ENCODE data around the gene TBC1D19. TPM values are rescaled to one million over a fixed set of nuclear protein-coding genes. Genes with fewer than 3 reads are reported as not detected.
"Not testable (repeated sequence)": the region's sequence is repeated elsewhere in the genome, so short reads cannot be mapped to it uniquely, and the experiment has no call there.

Gene TBC1D19
- total RNA-seq, 1 donor from 2014 or later, result 41.8 TPM

- Histone ChIP-seq H3K9me3 (ENCODE audit: control insufficient read depth in 3 of 3, low read length in 3 of 3) (no peaks in the 10 kb centered on the region), H3K27ac (ENCODE audit: low read depth, low read length) (no peak overlapping the region), H3K9ac (ENCODE audit: low read depth in 1 of 3, low read length in 3 of 3) (no peak overlapping the region), H3K36me3 (ENCODE audit: control insufficient read depth in 3 of 3, insufficient read depth in 3 of 3, low read length in 3 of 3) (no peaks in the 10 kb centered on the region), H3K27me3 (ENCODE audit: control insufficient read depth in 3 of 3, insufficient read depth in 3 of 3, low read length in 3 of 3) (no peaks in the 10 kb centered on the region), H3K4me1 (ENCODE audit: control insufficient read depth in 3 of 3, insufficient read depth in 3 of 3, low read length in 3 of 3) (no peaks in the 10 kb centered on the region), H3K4me3 (ENCODE audit: low read length in 3 of 3) (no peak overlapping the region)
These were observed 35.9 kb downstream of the TBC1D19 start for GRCh38 chr4:26619784-26620183.

- no peak overlapping the region for H3K27ac ChIP-seq (ENCODE audit: low read depth, low read length)
- H3K4me1 ChIP-seq (ENCODE audit: control insufficient read depth in 3 of 3, insufficient read depth in 3 of 3, low read length in 3 of 3), result peaks cover 0 to 6% (median 0%) of the 10 kb centered on the region in 3 donors
- H3K27me3 ChIP-seq (ENCODE audit: control insufficient read depth in 3 of 3, insufficient read depth in 3 of 3, low read length in 3 of 3), result no peaks in the 10 kb centered on the region
- no peak overlapping the region for H3K9ac ChIP-seq (ENCODE audit: low read depth in 1 of 3, low read length in 3 of 3)
- H3K4me3 ChIP-seq (ENCODE audit: low read length in 3 of 3), result no peak overlapping the region
- no peaks in the 10 kb centered on the region for H3K9me3 ChIP-seq (ENCODE audit: control insufficient read depth in 3 of 3, low read length in 3 of 3)
- no peaks in the 10 kb centered on the region for H3K36me3 ChIP-seq (ENCODE audit: control insufficient read depth in 3 of 3, insufficient read depth in 3 of 3, low read length in 3 of 3)
These were observed 37.5 kb downstream of the TBC1D19 start for GRCh38 chr4:26621366-26621765.

- H3K9me3 ChIP-seq (ENCODE audit: control insufficient read depth in 3 of 3, low read length in 3 of 3), result no peaks in the 10 kb centered on the region
- H3K4me1 ChIP-seq (ENCODE audit: control insufficient read depth in 3 of 3, insufficient read depth in 3 of 3, low read length in 3 of 3), result peaks cover 0 to 6% (median 0%) of the 10 kb centered on the region in 3 donors
- H3K27ac ChIP-seq (ENCODE audit: low read depth, low read length), result no peak overlapping the region
- H3K9ac ChIP-seq (ENCODE audit: low read depth in 1 of 3, low read length in 3 of 3), result no peak overlapping the region
- no peak overlapping the region for H3K4me3 ChIP-seq (ENCODE audit: low read length in 3 of 3)
- no peaks in the 10 kb centered on the region for H3K36me3 ChIP-seq (ENCODE audit: control insufficient read depth in 3 of 3, insufficient read depth in 3 of 3, low read length in 3 of 3)
- H3K27me3 ChIP-seq (ENCODE audit: control insufficient read depth in 3 of 3, insufficient read depth in 3 of 3, low read length in 3 of 3), result no peaks in the 10 kb centered on the region
These were observed 39.0 kb downstream of the TBC1D19 start for GRCh38 chr4:26622913-26623312.

GRCh38 chr4:26626658-26627057 is 42.8 kb downstream of the TBC1D19 start:
- not testable (repeated sequence) for H3K36me3 ChIP-seq (ENCODE audit: control insufficient read depth in 3 of 3, insufficient read depth in 3 of 3, low read length in 3 of 3); H3K27ac ChIP-seq (ENCODE audit: low read depth, low read length); H3K4me1 ChIP-seq (ENCODE audit: control insufficient read depth in 3 of 3, insufficient read depth in 3 of 3, low read length in 3 of 3); H3K9ac ChIP-seq (ENCODE audit: low read depth in 1 of 3, low read length in 3 of 3); H3K9me3 ChIP-seq (ENCODE audit: control insufficient read depth in 3 of 3, low read length in 3 of 3); H3K4me3 ChIP-seq (ENCODE audit: low read length in 3 of 3); H3K27me3 ChIP-seq (ENCODE audit: control insufficient read depth in 3 of 3, insufficient read depth in 3 of 3, low read length in 3 of 3)

- H3K9ac ChIP-seq (ENCODE audit: low read depth in 1 of 3, low read length in 3 of 3), result no peak overlapping the region
- H3K9me3 ChIP-seq (ENCODE audit: control insufficient read depth in 3 of 3, low read length in 3 of 3), result no peaks in the 10 kb centered on the region
- H3K4me1 ChIP-seq (ENCODE audit: control insufficient read depth in 3 of 3, insufficient read depth in 3 of 3, low read length in 3 of 3), result no peaks in the 10 kb centered on the region
- no peaks in the 10 kb centered on the region for H3K27me3 ChIP-seq (ENCODE audit: control insufficient read depth in 3 of 3, insufficient read depth in 3 of 3, low read length in 3 of 3)
- no peak overlapping the region for H3K4me3 ChIP-seq (ENCODE audit: low read length in 3 of 3)
- H3K27ac ChIP-seq (ENCODE audit: low read depth, low read length), result no peak overlapping the region
- H3K36me3 ChIP-seq (ENCODE audit: control insufficient read depth in 3 of 3, insufficient read depth in 3 of 3, low read length in 3 of 3), result peaks cover 0 to 2% (median 0%) of the 10 kb centered on the region in 3 donors
These were observed 49.0 kb downstream of the TBC1D19 start for GRCh38 chr4:26632916-26633315.

- H3K36me3 ChIP-seq (ENCODE audit: control insufficient read depth in 3 of 3, insufficient read depth in 3 of 3, low read length in 3 of 3), result peaks cover 0 to 8% (median 2%) of the 10 kb centered on the region in 3 donors
- no peak overlapping the region for H3K4me3 ChIP-seq (ENCODE audit: low read length in 3 of 3)
- no peaks in the 10 kb centered on the region for H3K9me3 ChIP-seq (ENCODE audit: control insufficient read depth in 3 of 3, low read length in 3 of 3)
These were observed 50.4 kb downstream of the TBC1D19 start for GRCh38 chr4:26634237-26634636.

GRCh38 chr4:26636458-26636857 is 52.6 kb downstream of the TBC1D19 start:
- Histone ChIP-seq H3K27ac (ENCODE audit: low read depth, low read length) (no peak overlapping the region), H3K36me3 (ENCODE audit: control insufficient read depth in 3 of 3, insufficient read depth in 3 of 3, low read length in 3 of 3) (peaks cover 0 to 12% (median 2%) of the 10 kb centered on the region in 3 donors), H3K9ac (ENCODE audit: low read depth in 1 of 3, low read length in 3 of 3) (no peak overlapping the region), H3K4me3 (ENCODE audit: low read length in 3 of 3) (no peak overlapping the region), H3K4me1 (ENCODE audit: control insufficient read depth in 3 of 3, insufficient read depth in 3 of 3, low read length in 3 of 3) (no peaks in the 10 kb centered on the region), H3K9me3 (ENCODE audit: control insufficient read depth in 3 of 3, low read length in 3 of 3) (no peaks in the 10 kb centered on the region), H3K27me3 (ENCODE audit: control insufficient read depth in 3 of 3, insufficient read depth in 3 of 3, low read length in 3 of 3) (no peaks in the 10 kb centered on the region)

More at GRCh38 chr4:26634237-26634636, 50.4 kb downstream of the TBC1D19 start:
- no peak overlapping the region for H3K27ac ChIP-seq (ENCODE audit: low read depth, low read length)
- no peaks in the 10 kb centered on the region for H3K4me1 ChIP-seq (ENCODE audit: control insufficient read depth in 3 of 3, insufficient read depth in 3 of 3, low read length in 3 of 3)
- no peaks in the 10 kb centered on the region for H3K27me3 ChIP-seq (ENCODE audit: control insufficient read depth in 3 of 3, insufficient read depth in 3 of 3, low read length in 3 of 3)
- no peak overlapping the region for H3K9ac ChIP-seq (ENCODE audit: low read depth in 1 of 3, low read length in 3 of 3)

GRCh38 chr4:26640639-26641038 is 56.8 kb downstream of the TBC1D19 start:
- H3K4me3 ChIP-seq (ENCODE audit: low read length in 3 of 3); H3K4me1 ChIP-seq (ENCODE audit: control insufficient read depth in 3 of 3, insufficient read depth in 3 of 3, low read length in 3 of 3); H3K27me3 ChIP-seq (ENCODE audit: control insufficient read depth in 3 of 3, insufficient read depth in 3 of 3, low read length in 3 of 3); H3K9ac ChIP-seq (ENCODE audit: low read depth in 1 of 3, low read length in 3 of 3); H3K27ac ChIP-seq (ENCODE audit: low read depth, low read length); H3K9me3 ChIP-seq (ENCODE audit: control insufficient read depth in 3 of 3, low read length in 3 of 3): not testable (repeated sequence)
- peaks cover 0 to 12% (median 2%) of the 10 kb centered on the region in 3 donors for H3K36me3 ChIP-seq (ENCODE audit: control insufficient read depth in 3 of 3, insufficient read depth in 3 of 3, low read length in 3 of 3)

GRCh38 chr4:26647523-26648224 is 63.8 kb downstream of the TBC1D19 start:
- H3K9me3 ChIP-seq (ENCODE audit: control insufficient read depth in 3 of 3, low read length in 3 of 3), result no peaks in the 10 kb centered on the region
- H3K4me1 ChIP-seq (ENCODE audit: control insufficient read depth in 3 of 3, insufficient read depth in 3 of 3, low read length in 3 of 3), result no peaks in the 10 kb centered on the region
- H3K9ac ChIP-seq (ENCODE audit: low read depth in 1 of 3, low read length in 3 of 3), result no peak overlapping the region

GRCh38 chr4:26648260-26648659 is 64.4 kb downstream of the TBC1D19 start:
- no peaks in the 10 kb centered on the region for H3K36me3 ChIP-seq (ENCODE audit: control insufficient read depth in 3 of 3, insufficient read depth in 3 of 3, low read length in 3 of 3)
- H3K27me3 ChIP-seq (ENCODE audit: control insufficient read depth in 3 of 3, insufficient read depth in 3 of 3, low read length in 3 of 3), result no peaks in the 10 kb centered on the region
- no peak overlapping the region for H3K4me3 ChIP-seq (ENCODE audit: low read length in 3 of 3)
- H3K27ac ChIP-seq (ENCODE audit: low read depth, low read length), result no peak overlapping the region
- H3K9ac ChIP-seq (ENCODE audit: low read depth in 1 of 3, low read length in 3 of 3), result no peak overlapping the region
- H3K9me3 ChIP-seq (ENCODE audit: control insufficient read depth in 3 of 3, low read length in 3 of 3), result no peaks in the 10 kb centered on the region
- H3K4me1 ChIP-seq (ENCODE audit: control insufficient read depth in 3 of 3, insufficient read depth in 3 of 3, low read length in 3 of 3), result no peaks in the 10 kb centered on the region

More at GRCh38 chr4:26647523-26648224, 63.8 kb downstream of the TBC1D19 start:
- Histone ChIP-seq H3K27ac (ENCODE audit: low read depth, low read length) (no peak overlapping the region), H3K4me3 (ENCODE audit: low read length in 3 of 3) (no peak overlapping the region), H3K27me3 (ENCODE audit: control insufficient read depth in 3 of 3, insufficient read depth in 3 of 3, low read length in 3 of 3) (no peaks in the 10 kb centered on the region), H3K36me3 (ENCODE audit: control insufficient read depth in 3 of 3, insufficient read depth in 3 of 3, low read length in 3 of 3) (no peaks in the 10 kb centered on the region)

All from skeletal muscle tissue (tissue), 4 donors.